ENCODE measurements around the gene CD63.

DNA sequence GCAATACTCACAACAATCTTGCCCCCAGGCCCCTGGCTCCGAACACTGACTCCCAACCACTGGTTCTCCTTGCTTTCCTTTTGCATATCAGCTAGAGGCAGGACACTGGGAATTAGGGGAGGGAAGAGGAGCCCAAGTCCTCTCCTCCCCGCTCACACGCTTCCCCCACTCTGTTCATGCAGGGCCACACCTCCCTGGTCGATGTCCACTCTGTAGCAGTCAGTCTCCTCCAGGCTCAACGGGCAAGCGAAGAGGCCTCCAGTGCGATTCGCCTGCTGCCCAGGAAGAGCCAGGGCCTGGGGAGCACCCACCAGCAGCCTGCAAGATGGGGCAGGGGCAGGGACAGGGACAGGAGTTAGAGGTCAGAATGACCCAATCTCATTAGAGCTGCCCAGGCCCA lies 25.9 kb downstream of the CD63 start:
- TF ChIP-seq, protein P1, sequence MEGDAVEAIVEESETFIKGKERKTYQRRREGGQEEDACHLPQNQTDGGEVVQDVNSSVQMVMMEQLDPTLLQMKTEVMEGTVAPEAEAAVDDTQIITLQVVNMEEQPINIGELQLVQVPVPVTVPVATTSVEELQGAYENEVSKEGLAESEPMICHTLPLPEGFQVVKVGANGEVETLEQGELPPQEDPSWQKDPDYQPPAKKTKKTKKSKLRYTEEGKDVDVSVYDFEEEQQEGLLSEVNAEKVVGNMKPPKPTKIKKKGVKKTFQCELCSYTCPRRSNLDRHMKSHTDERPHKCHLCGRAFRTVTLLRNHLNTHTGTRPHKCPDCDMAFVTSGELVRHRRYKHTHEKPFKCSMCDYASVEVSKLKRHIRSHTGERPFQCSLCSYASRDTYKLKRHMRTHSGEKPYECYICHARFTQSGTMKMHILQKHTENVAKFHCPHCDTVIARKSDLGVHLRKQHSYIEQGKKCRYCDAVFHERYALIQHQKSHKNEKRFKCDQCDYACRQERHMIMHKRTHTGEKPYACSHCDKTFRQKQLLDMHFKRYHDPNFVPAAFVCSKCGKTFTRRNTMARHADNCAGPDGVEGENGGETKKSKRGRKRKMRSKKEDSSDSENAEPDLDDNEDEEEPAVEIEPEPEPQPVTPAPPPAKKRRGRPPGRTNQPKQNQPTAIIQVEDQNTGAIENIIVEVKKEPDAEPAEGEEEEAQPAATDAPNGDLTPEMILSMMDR (IDR thresholded peaks at IDR 0.05): no peak
- TF ChIP-seq POLR2AphosphoS5 (IDR thresholded peaks at IDR 0.05; ENCODE audit: low read depth, low read length): no peak
- TF ChIP-seq, protein P2, sequence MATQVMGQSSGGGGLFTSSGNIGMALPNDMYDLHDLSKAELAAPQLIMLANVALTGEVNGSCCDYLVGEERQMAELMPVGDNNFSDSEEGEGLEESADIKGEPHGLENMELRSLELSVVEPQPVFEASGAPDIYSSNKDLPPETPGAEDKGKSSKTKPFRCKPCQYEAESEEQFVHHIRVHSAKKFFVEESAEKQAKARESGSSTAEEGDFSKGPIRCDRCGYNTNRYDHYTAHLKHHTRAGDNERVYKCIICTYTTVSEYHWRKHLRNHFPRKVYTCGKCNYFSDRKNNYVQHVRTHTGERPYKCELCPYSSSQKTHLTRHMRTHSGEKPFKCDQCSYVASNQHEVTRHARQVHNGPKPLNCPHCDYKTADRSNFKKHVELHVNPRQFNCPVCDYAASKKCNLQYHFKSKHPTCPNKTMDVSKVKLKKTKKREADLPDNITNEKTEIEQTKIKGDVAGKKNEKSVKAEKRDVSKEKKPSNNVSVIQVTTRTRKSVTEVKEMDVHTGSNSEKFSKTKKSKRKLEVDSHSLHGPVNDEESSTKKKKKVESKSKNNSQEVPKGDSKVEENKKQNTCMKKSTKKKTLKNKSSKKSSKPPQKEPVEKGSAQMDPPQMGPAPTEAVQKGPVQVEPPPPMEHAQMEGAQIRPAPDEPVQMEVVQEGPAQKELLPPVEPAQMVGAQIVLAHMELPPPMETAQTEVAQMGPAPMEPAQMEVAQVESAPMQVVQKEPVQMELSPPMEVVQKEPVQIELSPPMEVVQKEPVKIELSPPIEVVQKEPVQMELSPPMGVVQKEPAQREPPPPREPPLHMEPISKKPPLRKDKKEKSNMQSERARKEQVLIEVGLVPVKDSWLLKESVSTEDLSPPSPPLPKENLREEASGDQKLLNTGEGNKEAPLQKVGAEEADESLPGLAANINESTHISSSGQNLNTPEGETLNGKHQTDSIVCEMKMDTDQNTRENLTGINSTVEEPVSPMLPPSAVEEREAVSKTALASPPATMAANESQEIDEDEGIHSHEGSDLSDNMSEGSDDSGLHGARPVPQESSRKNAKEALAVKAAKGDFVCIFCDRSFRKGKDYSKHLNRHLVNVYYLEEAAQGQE (IDR thresholded peaks at IDR 0.05; ENCODE audit: insufficient read depth in 1 of 2, low read depth in 2 of 2, low read length in 1 of 2): no peak
